Measurements from ENCODE around the gene TGM3.

The TGM3 gene

GRCh38 chr20:2338411-2339066, 42.7 kb downstream of the TGM3 start:
- DNase-seq, result peak; percentile 12

- DNase-seq, result no peak
These were observed 44.3 kb downstream of the TGM3 start for GRCh38 chr20:2340136-2340535.

GRCh38 chr20:2340823-2341222, 45.0 kb downstream of the TGM3 start:
- DNase-seq, result no peak

DNA sequence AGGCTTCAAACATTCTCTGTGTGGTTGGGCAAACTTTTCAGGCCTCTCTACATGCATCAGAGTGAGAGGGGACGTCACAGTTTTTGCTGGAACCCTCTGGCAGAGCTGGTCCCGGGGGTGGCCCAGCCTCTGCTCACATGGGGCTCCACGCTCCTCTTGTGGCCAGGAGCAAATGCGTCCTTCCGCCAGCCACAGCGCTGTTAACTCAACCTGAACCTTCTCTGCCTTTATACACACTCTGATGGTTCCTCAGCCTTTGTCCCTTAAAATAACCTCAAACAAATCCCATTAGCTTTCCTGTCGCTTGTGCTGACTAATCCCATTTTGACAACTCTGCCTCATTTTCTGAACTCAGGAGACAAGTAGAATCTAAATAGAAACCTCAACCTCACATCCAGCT, 45.5 kb downstream of the TGM3 start:
- no peak for DNase-seq

- no peak for DNase-seq
These were observed 46.4 kb downstream of the TGM3 start for GRCh38 chr20:2342243-2342642.

DNA sequence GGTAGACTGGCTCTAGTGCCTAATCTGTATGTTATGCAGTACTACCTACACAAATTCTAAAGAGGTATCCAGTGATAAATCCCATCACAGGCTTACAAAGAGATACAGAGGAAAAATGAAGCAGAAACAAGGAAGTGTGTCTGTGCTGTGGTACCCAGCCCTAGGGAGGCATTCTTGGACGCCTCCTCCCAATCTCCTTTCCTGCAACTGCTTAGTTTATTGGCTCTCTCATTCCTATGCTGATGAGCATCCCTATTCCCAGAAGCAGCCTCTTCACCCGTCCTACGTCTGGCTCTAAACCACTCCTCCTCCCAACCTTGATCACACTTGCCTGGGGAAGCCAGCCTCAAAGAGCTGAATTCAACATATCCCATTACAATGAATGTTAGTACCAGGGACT, 50.4 kb downstream of the TGM3 start:
- no peak for DNase-seq

DNA sequence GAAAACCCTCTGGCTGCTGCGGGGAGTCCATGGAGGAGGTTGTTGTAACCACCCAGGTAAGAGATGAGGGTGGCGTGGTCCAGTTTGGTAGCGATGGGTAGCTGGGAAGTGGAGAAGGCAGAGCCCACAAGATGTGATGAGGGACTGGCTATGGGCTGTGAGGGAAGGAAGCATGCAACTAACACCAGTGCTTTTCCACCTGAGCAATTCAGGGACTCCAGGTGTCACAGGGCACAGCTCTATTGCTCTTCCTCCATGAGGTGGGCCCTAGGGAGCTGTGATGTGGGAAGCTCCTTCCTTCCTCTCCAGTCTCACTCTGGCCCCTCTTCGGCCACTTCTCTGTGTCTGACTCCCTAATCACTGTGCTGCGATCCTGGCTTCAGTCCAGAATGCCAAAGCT, 52.5 kb downstream of the TGM3 start:
- no peak for DNase-seq

DNA sequence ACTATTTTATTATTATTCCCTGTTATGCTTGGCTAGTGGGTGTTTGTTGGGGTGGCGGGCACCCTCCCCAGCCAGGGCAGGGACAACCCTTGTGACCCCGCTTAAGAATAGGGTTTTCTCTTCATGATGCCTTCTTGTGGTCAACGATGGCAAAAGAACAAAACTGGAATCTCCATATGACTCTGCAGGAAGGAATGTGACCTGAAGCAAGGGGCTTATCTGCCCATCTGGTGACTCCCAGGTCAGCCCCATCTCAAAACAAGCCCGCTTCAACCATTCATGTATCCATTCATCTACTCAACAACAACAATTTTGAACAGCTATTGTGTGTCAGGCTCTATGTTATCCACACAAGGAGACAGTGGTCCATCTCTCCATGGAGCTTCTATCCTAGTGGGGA, 54.0 kb downstream of the TGM3 start:
- no peak for DNase-seq

- DNase-seq, result no peak
These were observed 54.8 kb downstream of the TGM3 start for GRCh38 chr20:2350606-2351005.

DNA sequence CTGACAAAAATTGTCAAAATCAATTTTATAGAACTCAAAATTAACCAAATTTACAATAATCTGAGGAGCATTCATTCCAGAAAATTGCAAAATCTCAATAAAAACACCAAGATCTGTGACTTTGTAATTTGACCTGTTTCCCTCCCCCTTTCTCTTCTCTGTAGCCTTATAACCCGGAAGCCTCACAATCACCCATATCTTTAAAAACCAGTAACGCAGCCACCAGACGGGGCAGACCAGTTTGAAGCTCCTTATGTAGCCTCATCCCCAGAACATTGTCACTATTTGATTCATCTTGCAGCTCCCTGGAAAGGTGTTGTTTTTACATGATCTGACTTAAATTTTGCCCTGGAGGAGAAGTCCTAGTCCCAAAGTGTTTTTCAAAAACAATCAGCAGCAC, 57.4 kb downstream of the TGM3 start:
- DNase-seq, result no peak

DNA sequence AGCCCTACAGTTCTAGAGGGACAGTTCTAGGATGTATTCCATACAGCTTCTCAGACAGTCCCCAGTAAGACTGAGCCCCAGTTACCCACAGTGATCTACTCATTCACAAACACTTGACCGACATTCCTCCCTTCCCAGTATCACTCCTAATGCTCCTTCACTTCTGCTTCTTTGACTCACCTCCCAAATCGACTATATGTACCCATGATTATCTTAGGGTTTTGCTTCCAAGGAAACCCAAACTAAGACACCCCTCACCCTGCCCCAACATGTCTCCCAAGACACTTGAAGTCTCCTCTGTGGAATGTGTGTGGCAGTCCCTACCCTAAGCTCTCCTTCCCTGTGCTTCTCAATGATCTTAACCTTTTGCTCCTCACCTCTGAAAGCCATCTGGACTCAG, 61.3 kb downstream of the TGM3 start:
- DNase-seq, result no peak

DNA sequence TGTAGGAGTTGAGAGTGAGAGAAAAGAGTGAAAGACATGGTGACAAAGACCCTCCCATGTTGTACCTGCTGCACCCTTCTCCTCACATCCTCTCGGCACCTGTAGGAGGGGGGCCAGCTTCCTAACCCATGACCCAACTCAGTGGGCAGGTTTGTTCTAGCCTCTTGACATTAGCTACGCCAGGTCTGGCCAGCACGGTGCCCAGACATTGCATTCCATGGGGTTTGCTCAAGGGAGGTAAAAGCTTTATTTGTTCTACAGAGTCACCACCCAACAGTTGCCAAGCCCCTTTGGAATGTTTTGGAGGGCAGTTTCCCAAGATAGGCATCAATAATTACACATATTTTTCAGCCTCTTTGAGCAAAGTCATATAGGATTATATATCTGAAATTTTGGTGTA, 62.2 kb downstream of the TGM3 start:
- no peak for DNase-seq

DNA sequence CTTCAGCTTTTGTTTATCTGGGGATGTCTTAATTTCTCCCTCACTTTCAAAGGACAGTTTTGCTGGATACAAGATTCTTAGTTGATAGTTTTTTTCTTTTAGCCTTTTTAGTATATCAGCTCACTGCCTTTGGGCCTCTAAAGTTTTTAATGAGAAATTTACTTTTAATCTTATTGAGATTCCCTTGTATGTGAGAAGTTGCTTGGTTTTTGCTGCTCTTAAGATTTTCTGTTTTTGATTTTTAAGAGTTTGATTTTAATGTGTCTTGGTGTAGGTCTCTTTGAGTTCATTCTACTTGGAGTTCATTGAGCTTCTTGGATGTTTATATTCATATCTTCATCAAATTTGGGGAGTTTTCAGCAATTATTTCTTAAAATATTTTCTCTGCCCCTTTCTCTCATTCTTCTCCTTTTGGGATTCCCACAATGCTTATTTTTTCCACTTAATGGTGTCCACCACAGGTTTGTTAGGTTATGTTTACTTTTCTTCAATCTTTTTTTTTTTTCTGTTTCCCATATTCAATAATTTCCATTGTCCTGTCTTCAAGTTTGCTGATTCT, 65.3 kb downstream of the TGM3 start:
- no peak for DNase-seq

GRCh38 chr20:2363187-2363586, 67.4 kb downstream of the TGM3 start:
- no peak for DNase-seq

DNA sequence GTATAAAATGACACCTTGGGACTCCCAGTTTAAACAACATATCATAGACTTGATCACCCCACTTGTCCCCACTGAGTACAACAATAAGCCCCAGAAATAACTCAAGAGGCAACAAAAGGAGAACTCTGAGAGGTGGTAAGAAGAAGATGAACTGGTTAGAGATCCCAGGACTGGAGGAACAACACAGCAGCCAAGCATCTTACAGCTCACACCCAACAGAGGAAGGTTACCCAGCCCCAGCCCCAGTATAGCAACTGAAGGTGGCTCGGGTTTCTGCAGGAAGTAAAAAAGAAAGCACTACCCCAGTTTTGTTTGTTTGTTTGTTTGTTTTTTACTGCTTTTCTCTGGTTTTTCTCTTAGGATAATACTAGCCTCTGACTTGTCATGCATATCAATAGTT, 67.8 kb downstream of the TGM3 start:
- DNase-seq, result no peak

DNA sequence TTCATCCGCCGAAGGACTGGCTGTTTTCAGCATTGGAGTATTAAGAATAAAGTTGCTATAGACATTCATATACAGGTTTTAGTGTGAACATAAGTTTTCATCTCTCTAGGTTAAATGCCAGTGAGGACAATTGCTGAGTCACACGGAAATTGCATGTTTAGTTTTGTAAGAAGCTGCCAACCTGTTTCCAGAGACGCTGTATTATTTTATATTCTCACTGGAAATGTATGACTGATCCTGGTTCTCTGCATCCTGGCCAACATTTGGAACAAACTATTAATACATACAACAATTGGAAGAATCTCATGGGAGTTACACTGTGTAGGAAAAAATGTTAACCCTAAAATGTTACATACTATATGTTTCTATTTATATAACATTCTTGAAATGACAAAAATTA, 68.2 kb downstream of the TGM3 start:
- DNase-seq, result no peak

GRCh38 chr20:2365091-2365490, 69.3 kb downstream of the TGM3 start:
- no peak for DNase-seq

- DNase-seq, result no peak
These were observed 69.9 kb downstream of the TGM3 start for GRCh38 chr20:2365666-2366065.

DNA sequence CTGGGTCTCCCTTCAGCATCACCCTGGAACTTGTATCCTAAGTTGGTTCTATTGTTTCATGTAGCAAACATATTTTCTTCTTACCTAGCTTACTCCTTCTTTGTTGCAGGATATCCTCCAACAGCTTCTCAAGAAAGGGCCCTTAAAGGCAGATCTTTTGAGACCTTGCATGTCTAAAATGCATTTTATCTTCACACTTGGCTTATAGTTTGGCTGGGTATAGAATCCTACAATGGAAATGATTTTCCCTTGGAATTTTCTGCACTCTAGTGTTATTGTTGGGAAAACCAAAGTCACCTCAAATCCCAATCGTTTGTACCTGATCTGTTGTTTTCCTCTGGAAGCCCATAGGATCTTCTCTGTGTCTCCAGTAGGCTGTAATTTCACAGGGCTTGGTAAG, 72.8 kb downstream of the TGM3 start:
- DNase-seq, result no peak

GRCh38 chr20:2373098-2373497, 77.3 kb downstream of the TGM3 start:
- no peak for DNase-seq

- no peak for DNase-seq
These were observed 78.7 kb downstream of the TGM3 start for GRCh38 chr20:2374346-2375125.

DNA sequence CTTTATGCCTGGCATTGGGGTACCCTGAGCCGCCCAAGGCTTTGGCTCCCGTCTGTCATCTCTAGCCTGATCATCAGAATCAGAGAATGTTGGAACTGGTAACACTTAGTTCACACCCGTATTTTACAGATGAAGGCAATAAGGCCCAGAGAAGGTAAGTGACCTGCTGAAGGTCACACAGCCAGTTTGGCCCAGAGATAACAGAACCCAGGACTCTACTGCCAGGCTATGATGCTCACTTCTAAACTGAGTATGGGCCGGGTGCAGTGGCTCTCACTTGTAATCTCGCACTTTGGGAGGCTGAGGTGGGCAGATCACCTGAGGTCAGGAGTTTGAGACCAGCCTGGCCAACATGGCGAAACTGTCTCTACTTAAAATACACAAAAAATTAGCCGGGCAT, 83.1 kb downstream of the TGM3 start:
- DNase-seq, result no peak

- DNase-seq, result no peak
These were observed 83.9 kb downstream of the TGM3 start for GRCh38 chr20:2379511-2380229.

Measured in right kidney (tissue), 1 donor.